NCI-H82 (cell line): ENCODE results near the gene ZNF383.
"Not testable (repeated sequence)": the region's sequence is repeated elsewhere in the genome, so short reads cannot be mapped to it uniquely, and the experiment has no call there.

Source experiments
- DNase-seq: peaks from one replicate; lab custom pipeline; 2025; lab: John Stamatoyannopoulos, UW

Gene ZNF383

DNA sequence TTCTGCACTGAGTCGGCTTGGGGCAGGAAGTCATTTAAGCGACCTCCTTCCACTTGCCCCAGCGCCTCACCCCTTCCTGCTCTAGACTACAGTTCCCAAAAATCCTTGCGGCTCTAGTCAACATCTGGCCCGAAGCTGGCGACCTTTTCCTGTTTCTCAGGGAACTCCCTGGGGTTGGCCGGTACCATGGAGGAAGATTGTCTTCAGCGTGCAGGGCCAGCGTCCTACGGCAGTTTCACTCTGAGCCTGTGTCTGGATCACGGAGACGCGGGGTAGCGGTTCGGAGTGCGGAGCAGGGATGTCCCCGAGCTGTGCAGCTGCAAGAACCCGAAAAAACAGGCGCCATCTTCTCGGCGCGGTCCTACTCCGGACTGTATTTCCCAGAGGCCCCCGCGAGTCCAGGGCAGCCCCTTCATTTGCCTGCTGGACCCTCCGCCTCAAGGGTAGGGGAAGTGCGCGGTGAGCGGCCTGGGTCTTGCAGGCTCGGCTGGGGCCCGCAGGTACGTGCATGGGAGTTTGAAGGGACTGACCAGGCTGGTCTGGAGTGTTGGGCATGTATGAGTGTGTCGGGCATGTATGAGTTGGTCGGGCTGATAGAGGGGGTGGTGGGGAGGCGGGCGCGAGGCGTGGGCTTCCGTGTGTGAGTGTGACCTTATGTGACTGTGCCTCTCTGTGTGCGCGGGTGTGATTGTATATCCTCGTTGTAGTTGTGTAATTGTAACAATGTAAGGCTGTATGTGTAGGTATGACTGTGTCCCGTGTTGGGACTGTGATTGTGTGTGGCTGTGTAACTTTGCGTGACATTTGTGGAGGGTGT, at the start of gene ZNF383:
TSS of gene ZNF383 (plus strand) at position 440 of the 817 bp plus-strand sequence. CDS start 12,240 bp downstream, outside the sequence.
- DNase-seq, result peak; percentile 95

DNA sequence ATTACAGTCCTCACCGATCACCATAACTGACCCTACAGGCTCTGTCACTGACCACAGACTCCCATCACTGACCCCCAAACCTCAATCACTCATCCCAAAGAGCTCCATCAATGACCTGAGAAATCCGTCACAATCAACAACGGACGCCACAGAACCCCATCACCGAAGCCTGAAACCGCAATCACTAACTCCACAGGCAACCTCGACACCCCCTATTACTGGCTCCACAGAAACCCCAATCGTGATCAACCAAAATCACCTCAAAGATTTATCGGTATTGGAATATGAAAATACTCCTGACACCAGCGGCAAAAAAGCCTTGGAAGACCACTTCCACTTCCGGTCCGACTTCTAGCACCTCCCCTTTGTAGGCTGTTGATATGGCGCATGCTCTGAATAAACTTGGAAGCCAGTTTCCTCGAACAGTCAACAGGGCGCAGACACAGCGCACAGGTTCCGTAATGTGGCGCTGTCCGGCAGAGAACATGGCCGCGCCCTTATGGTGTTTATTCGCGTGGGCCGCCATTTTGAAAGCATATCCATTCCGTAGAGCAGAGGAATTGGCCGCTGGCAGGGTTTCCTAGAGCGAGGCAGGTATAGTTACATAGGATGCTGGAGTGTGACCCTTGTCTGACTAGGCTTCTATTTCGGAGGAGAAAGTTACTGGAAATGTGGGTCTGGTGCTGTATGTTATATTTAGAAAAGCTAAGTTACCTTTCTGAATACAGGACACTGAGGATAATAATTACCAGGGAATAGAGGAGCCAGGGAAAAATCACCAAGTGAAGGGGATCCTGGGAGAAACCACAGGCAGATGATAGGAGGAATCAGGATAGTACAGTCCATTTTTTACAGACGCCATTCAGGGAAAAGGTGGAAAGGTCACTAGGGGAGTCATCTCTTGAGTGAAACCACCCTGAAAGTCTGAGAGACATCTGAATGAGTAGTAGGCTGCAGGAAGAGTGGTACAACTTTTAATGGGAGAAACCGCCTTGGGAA, 45.3 kb upstream of the ZNF383 start, which contains the start of gene ZNF585A:
TSS of gene ZNF585A (minus strand) at position 328 of the 999 bp plus-strand sequence. CDS start 2,785 bp downstream, outside the sequence.
- DNase-seq, result peak; percentile 98

DNA sequence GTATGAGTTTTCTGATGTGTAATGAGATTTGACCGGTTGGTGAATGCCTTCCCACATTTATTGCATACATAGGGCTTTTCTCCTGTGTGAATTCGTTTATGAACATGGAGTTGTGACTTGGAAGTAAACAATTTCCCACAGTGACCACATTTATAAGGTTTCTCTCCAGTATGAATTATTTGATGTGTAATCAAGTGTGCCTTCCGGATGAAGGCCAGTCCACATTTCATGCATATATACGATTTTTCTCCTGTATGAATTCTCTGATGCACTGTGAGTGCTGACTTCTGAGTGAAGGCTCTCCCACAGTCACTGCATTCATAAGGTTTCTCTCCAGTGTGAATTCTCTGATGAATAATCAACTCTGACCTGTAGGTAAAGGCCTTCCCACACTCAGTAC, 31.9 kb upstream of the ZNF383 start:
- not testable (repeated sequence) for DNase-seq

DNA sequence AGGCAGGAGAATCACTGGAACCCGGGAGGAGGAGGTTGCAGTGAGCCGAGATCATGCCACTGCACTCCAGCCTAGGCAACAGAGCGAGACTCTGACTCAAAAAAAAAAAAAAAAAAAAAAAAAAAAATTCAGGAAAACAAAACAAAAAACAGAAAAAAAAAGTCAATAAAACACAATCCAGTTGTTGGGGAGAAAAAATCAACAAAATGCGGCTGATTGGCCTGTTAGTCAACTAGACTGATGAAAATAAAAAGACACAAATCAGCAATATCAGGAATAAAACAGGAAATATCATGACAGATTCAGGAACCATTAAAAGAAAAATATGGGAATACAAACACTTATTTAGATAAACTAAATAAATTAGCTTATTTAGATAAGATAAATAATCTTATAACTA, 22.8 kb upstream of the ZNF383 start:
- DNase-seq, result not testable (repeated sequence)

DNA sequence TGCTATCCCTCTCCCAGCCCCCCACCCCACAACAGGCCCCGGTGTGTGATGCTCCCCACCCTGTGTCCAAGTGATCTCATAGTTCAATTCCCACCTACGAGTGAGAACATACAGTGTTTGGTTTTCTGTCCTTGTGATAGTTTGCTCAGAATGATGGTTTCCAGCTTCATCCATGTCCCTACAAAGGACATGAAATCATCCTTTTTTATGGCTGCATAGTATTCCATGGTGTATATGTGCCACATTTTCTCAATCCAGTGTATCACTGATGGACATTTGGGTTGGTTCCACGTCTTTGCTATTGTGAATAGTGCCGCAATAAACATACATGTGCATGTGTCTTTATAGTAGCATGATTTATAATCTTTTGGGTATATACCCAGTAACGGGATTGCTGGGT, 20.9 kb upstream of the ZNF383 start:
- not testable (repeated sequence) for DNase-seq

DNA sequence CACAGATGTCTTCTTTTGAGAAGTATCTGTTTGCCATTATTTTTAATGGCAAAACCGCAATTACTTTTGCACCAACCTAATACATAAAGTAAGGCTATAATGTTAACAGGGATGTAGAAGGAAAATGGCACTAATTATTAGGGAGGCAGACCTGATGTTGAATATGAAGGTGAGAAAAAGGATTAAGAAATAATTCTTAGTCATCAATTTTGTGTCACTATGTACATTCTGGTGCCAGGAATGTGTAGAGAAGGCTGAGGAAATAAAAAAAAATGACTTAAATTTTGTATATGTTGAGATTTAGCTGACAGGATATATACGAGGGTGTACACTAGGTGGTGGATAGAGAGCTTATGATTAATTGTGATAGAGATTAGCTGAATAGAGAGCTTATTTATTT, 20.2 kb upstream of the ZNF383 start:
- DNase-seq, result no peak

DNA sequence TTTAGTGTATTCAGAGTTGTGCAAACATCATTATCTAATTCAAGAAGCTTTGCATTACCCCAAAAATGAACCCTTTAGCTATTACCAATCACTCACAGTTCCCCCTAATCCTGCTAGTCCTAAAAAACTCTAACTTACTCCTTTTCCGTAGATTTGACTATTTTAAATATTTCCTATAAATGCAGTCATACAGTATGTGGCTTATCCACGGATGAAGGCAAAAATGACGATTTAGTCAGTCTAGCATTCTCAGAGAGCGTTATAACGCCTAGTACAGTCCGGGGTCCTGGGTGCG, 587 bp upstream of the ZNF383 start:
- no peak for DNase-seq

DNA sequence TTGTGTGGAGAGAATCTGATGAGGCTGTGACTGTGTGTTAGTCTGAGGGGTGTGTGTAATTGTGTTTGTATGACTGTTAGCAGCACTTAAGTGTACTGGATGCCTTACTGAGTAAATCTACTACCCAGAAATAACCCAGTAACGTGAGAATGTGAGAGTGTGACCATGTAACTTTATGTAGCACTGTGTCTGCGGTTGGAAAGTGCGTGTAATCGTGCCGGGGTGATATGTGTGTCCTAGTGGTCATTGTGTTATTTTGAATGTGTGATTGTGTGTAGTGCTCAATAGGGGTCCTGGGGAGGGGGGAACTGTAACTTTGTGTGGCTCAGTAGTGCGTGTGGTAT, 550 bp downstream of the ZNF383 start:
- peak; percentile 6 for DNase-seq

DNA sequence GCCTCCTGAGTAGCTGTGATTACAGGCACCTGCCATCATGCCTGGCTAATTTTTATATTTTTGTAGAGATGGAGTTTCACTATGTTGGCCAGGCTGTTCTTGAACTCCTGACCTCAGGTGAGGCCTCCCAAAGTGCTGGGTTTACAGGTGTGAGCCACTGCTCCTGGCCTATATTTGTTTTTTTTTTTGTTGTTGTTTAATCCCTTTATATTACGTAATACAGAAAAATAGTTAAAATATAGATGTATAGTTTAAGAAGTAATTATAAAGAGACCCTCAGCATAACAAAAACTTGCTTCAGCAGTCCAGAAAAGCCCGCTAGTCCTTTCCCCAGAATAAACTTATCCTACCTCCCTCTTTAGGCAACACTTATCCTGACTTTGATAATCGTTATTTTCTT, 2.4 kb downstream of the ZNF383 start:
- DNase-seq, result no peak

DNA sequence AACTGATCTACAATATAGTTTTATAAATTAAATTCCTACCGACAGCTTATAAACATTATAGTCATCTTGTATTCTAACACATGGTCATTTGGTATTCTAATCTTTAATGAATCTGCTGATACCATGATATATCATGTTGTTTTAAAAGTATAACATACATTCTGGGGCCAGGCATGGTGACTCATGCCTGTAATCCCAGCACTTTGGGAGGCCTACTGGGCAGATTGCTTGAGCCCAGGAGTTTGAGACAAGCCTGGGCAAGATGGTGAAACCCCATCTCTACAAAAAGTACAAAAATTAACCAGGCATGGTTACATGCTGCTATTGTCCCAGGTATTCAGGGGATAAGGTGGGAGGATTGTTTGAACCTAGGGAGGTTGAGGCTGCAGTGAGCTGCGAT, 3.1 kb downstream of the ZNF383 start:
- DNase-seq, result no peak

DNA sequence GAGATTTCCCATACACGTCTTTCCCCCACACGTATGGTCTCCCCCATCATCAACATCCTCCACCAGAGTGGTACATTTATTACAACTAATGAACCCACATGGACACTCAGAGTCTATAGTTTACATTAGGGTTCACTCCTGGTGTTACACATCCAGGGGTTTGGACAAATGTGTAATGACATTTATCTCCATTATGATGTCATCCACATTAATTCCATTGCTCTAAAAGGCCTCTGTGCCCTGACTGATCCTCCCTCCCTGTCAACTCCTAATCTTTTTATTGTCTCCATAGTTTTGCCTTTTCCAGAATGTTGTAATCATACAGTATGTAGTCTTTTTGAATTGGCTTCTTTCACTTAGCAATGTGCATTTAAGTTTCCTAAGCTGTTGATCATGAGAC, 8.2 kb downstream of the ZNF383 start:
- DNase-seq, result no peak

DNA sequence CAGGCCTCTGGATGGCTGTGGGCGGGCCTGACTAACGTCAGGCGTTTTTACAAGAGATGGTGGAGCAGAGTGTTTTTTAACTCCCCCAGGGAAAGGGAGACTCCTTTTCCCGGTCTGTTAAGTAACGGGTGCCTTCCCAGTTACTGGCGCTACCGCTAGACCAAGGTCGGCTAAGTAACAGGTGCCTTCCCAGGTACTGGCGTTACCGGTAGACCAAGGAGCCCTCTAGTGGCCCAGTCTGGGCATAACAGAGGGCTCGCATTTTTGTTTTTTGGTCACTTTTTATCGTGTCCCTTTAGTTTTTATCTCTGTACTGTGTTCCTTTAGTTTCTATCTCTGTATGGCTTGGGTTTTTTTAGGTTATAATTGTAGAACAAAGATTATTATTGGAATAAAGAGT, 10.0 kb downstream of the ZNF383 start:
- peak; percentile 54 for DNase-seq

DNA sequence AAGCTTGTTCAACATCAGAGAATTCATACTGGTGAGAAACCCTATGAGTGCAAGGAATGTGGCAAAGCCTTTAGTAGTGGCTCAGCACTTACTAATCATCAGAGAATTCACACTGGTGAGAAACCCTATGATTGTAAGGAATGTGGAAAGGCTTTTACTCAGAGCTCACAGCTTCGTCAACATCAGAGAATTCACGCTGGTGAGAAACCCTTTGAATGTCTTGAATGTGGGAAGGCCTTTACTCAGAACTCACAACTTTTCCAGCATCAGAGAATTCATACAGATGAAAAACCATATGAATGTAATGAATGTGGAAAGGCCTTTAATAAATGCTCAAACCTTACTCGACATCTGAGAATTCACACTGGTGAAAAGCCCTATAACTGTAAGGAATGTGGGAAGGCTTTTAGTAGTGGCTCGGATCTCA, 25.2 kb downstream of the ZNF383 start:
- DNase-seq, result no peak

DNA sequence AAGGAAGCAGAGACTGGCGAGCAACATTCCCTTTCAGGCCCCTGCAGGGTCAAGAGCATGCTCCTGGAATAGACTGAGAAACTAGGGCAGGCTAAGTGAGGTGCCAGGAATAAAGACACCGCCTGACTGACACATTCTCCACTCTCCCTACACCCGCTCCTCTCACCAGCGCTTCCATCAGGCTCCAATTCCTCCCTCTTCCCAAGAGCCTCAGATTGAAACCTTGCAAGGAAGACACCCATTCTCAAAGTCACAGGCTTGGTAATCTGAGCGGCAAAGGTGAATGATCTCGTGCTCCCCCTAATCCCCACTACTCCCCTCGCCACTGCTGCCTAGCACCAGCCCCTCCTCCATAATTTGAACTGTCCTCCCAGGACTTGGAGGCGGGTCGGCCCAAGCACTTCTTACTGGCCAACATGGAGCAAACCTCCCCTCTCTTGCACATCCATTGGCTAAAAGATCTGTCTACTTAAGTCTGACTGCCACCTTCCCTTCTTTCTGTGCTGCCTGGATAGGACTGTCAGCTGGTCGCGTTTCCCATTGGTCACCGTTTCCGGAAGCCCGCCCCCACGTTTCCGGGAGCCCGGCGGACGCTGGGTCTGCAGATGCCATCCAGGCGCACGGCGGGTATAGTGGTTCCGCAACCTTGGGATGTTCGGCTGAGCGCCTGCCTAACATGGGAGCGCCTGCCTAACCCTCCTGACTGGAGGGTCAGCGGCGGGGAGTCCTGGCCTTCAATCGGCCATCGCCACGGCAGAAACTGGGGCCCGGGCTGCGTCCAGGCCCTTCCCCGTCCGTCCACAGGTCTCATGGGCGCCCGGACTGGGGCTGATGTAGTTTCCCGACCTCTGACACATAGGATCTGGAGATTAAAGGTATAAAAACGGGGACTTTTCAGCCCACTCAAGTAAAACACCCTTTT, 33.6 kb downstream of the ZNF383 start:
- DNase-seq, result peak; percentile 96

DNA sequence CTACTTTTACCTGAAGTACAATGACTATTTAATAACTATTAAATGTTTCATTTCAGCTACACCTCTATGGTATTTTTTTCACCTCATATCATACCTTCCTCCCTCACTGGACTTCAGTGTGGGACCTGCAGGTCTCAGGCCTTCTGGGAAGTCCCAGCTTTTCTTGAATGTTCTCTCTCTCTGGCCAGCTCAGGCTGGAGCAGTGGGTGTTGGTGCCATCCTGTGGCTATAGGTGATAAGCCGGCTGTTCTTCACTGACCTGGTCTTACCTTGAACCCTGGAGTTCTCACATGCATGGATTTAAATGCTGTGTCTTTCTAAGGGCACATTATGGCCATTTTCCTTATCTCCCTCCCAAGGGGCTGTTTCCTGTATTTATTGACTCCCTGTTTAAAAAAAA, 45.0 kb downstream of the ZNF383 start:
- DNase-seq, result not testable (repeated sequence)

DNA sequence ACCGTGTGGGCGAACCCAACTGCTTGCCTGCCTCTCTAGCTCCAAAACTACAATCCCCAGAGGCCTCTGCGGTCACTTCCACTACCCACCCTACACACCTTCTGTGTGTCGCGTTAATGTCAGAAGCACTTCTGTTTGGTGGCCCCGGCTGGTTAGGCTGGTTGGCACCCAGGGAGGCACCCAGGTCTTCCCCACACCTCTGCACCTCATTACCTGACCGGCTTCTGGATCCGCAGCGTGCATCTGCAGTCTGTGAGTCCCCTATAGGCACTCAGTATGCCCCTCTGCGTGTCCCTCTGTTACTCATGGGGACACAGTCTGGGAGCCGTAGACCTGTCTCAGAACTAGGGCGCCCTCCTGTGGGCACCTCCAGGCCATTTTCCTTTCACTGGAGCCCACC, 49.0 kb downstream of the ZNF383 start:
- not testable (repeated sequence) for DNase-seq

DNA sequence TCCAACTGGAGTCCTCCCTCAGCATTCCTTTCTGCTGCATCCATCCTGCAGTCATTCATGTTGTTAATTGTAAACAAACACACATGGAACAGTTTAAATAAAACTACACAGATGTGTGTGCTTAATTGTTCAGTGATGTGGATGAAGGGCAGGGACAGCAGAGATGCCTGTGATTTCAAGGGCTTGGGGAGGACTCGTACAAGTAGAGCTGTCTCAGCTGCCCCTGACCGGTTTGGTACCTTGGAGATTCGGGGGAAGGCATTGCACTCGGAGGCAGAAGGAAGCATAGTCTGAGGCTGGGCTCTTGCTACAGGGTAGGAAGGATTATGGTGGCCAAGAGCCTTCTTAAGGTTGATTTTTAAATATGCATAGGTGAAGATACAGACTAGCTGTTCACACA, 49.7 kb downstream of the ZNF383 start:
- DNase-seq, result not testable (repeated sequence)

DNA sequence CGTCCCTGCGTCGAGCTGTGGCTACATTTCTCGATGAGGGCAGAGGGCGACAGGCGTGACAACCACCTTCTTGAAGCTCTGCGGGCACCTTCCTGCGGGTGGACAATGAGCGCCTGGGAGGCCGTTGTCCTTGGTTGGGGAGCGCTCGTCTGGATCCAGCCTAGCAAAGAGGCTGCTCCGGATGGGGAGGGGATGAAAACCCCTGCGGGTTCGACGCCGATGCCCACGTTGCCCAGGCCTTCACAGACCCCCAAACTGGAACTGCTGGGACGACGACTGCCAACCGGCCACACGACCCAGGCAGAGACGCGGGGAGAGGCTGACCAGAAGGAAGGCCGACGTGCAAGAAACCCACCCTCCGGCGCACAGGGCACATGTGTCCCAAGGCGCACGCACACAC, 62.6 kb downstream of the ZNF383 start:
- not testable (repeated sequence) for DNase-seq

DNA sequence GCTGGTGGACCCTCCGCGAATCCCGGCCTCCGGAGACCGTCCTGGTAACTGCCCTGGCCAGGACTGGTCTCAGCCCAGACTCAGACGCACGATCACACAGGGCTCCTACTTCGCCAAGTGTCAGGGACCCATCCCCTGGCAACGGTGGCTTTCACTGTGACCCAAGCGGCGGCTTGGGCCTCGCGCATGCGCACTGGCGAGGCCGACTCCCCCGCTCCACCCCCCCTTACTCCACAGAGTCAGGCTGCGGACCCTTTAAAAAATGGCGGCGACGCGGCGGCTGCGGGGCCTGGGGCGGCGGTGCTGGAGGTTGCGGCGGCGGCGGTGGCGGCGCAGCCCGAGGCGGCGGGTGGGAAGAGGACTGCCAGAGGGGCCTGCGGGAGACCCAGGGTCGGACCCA, 66.0 kb downstream of the ZNF383 start:
- DNase-seq, result not testable (repeated sequence)

DNA sequence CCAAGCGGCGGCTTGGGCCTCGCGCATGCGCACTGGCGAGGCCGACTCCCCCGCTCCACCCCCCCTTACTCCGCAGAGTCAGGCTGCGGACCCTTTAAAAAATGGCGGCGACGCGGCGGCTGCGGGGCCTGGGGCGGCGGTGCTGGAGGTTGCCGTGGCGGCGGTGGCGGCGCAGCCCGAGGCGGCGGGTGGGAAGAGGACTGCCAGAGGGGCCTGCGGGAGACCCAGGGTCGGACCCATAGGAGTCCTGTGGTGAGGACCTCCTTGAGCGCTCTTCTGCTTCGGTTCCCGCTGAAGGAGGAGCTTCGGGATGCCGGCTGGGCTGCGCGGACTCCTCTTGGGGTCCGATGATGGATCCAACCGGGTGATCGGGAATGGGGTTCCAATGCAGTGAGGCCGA, 71.2 kb downstream of the ZNF383 start:
- DNase-seq, result not testable (repeated sequence)

DNA sequence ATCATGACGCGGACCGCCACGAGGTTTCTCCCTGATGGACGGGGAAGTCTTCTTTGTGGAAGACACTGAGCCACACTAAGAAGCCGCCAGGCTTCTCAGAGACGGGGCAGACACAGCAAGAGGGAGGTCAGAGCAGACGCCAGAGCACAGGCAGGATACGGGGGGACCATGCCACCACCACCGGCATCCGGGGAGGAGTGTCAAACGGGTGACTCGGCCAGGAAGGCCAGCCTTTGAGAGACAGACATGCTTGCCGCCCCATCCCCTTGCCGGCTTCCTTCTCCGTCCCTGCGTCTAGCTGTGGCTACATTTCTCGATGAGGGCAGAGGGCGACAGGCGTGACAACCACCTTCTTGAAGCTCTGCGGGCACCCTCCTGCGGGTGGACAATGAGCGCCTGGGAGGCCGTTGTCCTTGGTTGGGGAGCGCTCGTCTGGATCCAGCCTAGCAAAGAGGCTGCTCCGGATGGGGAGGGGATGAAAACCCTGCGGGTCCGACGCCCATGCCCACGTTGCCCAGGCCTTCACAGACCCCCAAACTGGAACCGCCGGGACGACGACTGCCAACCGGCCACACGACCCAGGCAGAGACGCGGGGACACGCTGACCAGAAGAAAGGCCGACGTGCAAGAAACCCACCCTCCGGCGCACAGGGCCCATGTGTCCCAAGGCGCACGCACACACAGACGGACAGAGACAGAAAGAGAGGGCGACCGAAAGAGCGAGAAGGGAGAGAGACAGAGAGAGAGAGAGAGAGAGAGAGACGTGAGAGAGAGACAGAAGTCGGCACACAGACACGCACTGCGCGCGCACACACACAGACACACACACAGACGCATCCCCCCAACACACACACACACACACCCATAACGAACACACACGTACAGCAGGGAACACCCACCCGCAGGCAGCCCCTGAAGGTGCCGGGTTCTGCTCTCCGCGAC, 75.3 kb downstream of the ZNF383 start:
- not testable (repeated sequence) for DNase-seq
